GM12874 (cell line): ENCODE data around the gene LTF.

Experiments used
- CTCF ChIP-seq: IDR thresholded peaks from 2 replicates; pipeline ENCODE4 v1.5.1; 2011; ENCODE audit warnings: low read depth, mild to moderate bottlenecking, control low read depth, low read length, moderate library complexity; ENCODE audit not compliant: insufficient read depth

LTF gene

DNA sequence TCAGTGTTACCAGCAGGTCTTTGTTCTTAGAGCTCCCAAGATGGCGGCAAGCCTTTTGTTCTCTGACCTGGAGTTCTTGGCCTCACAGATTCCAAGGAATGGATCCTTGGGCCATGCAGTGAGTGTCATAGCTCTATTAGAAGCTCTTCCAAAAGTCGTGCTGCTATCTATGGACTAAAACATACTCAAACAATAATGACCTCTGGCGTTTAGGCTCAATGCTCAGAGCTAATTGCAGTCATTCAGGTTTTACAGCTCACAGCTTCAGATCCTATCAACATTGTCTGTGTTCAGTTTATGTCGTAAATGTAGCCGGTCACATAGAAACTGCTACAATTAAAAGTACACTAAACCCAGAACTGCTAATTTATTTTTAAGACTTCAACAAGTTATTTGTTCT is 35.5 kb downstream of the LTF start:
- TF ChIP-seq CTCF: no peak

DNA sequence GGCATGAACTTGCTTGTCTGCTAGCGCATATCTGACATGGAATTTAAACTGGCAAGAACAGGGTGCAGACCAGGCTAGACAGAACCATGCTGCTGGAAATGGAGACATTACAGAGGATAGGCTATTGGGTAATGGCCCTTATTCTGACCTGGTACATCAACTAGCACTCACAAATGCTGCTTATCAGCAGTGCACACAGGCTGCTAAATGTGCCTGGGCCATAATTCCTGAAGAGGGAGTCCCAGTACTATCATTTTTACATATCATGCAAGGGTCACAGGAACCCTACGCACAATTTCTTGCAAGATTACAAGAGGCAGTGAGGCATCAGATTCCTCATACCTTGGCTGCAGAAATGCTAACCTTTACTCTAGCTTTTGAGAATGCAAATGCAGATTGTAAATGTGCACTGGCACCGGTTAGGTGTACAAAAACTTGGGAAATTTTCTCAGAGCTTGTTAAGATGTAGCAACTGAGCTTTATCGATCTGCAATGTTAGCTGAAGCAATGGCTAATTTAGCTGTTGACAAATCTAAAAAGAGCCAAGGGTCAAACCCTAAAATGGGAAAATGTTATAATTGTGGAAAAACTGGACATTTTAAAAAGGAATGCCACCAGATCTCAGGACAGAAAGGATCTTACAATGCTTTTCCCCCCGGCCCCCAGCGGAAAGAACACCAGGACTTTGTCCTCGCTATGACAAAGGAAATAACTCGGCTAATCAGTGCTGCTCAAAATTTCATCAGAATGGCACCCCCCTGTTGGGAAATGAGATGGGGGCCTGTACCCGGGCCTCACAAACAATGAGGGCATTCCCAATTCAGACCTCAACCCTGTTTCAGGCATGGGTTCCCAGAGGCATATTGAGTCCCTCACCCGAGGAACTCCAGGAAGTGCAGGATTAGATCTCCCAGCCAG is 36.5 kb downstream of the LTF start:
- no peak for TF ChIP-seq CTCF

DNA sequence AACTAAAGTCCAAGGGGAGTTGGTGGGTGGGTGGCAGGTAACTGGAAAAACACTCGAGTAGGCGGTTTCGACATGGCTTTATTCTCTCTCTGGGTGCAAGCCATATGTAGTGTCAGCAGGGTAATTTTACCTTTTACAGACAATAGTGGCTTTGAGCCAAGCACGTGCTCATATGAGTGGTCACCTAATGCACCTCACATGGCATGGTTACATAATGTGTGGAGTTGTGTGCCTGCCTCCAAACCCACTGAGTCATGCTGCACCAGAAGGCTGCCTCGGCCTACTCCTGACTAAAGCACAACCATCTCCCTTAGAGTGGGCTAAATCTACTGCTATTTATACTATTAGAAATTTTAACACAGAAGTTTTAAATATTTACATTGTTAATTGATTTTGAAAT is 41.1 kb downstream of the LTF start:
- no peak for TF ChIP-seq CTCF

- no peak for TF ChIP-seq CTCF
Observed at GRCh38 chr3:46422617-46423016, 42.1 kb downstream of the LTF start.

DNA sequence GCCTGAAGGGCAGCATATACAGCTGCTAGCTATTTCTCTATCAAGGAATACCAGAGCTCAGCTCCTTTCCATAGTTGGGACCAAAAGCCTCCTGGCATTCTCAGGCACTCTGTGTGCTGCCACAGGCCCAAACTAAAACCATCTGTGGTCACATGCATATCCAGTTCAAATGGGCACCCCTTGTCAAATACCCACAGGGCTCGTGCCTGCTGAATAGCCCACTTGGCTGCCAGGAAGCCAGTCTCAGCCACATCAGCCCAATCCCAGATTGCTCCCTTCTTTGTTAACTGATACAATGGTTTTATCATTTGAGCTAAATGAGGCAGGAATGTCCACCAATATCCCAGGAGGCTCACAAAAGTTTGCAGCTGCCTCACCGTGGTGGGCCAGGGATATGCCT is 43.8 kb downstream of the LTF start:
- TF ChIP-seq CTCF: no peak

- TF ChIP-seq CTCF: no peak
Observed at GRCh38 chr3:46419816-46420215, 44.9 kb downstream of the LTF start.

GRCh38 chr3:46417841-46418611 is 46.7 kb downstream of the LTF start:
- no peak for TF ChIP-seq CTCF
